ENCODE measurements around the gene TJAP1. TPM values are rescaled to one million over a fixed set of nuclear protein-coding genes. Genes with fewer than 3 reads are reported as not detected.

TJAP1 gene
- total RNA-seq, 6 experiments from 2014 or later = 27.0 to 34.3 (median 30.2) TPM

DNA sequence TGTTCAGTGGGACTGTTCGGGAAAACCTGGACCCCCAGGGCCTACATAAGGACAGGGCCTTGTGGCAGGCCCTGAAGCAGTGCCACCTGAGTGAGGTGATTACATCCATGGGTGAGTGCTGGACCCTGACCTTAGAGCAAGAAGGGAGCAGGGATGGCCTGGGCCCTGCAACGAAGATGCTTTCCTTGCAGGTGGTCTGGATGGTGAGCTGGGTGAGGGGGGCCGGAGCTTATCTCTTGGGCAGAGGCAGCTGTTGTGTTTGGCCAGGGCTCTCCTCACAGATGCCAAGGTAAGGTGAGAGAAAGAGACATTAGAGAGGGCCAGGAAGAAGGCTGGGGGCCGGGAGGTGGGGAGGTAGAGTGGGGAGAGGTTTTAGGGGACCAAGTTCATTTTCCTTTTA lies 28.5 kb upstream of the TJAP1 start:
- H3K4me1 Mint-ChIP-seq (ENCODE audit: low read depth) = peaks cover 2% of the 10 kb centered on the region; the same call in 1 of the 2 replicates

DNA sequence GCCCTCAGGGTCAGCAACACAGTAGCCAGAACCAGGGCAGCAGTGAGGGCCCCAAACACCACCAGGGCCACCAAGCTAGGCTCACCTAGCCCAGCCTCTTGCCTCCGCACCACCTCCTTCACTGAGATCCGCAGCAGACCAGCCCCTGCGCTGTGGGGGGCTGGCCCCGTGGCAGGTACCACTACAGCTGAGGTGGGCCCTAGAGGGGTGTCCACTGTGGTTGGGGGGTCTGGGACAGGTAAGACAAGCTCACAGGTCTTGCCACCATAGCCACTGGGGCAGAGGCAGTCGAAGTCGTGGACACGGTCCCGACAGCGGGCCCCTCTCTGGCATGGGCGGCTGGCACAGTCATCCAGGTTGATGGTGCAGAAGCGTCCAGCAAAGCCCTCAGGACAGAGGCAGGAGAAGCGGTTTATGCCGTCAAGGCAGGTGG lies 26.7 kb upstream of the TJAP1 start:
- H3K4me3 Mint-ChIP-seq = no peak overlapping the region
- H3K27me3 Mint-ChIP-seq (ENCODE audit: insufficient read depth) = peaks cover 1% of the 10 kb centered on the region
- no peaks in the 10 kb centered on the region for H3K9me3 Mint-ChIP-seq
- peaks cover 10% of the 10 kb centered on the region for H3K4me1 Mint-ChIP-seq (ENCODE audit: low read depth)
- no peaks in the 10 kb centered on the region for H3K36me3 Mint-ChIP-seq (ENCODE audit: low read depth)
- TF ChIP-seq, protein P1, sequence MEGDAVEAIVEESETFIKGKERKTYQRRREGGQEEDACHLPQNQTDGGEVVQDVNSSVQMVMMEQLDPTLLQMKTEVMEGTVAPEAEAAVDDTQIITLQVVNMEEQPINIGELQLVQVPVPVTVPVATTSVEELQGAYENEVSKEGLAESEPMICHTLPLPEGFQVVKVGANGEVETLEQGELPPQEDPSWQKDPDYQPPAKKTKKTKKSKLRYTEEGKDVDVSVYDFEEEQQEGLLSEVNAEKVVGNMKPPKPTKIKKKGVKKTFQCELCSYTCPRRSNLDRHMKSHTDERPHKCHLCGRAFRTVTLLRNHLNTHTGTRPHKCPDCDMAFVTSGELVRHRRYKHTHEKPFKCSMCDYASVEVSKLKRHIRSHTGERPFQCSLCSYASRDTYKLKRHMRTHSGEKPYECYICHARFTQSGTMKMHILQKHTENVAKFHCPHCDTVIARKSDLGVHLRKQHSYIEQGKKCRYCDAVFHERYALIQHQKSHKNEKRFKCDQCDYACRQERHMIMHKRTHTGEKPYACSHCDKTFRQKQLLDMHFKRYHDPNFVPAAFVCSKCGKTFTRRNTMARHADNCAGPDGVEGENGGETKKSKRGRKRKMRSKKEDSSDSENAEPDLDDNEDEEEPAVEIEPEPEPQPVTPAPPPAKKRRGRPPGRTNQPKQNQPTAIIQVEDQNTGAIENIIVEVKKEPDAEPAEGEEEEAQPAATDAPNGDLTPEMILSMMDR (IDR thresholded peaks at IDR 0.05) = no peak
- no peak for DNase-seq
- no peak overlapping the region for H3K27ac Mint-ChIP-seq

More for the DNA sequence above, 28.5 kb upstream of the TJAP1 start:
- H3K36me3 Mint-ChIP-seq (ENCODE audit: low read depth) = no peaks in the 10 kb centered on the region
- H3K4me3 Mint-ChIP-seq = no peak overlapping the region
- no peak overlapping the region for H3K27ac Mint-ChIP-seq
- H3K27me3 Mint-ChIP-seq (ENCODE audit: insufficient read depth) = no peaks in the 10 kb centered on the region
- H3K9me3 Mint-ChIP-seq = no peaks in the 10 kb centered on the region
- no peak for DNase-seq
- TF ChIP-seq, protein P1 (IDR thresholded peaks at IDR 0.05) = no peak

DNA sequence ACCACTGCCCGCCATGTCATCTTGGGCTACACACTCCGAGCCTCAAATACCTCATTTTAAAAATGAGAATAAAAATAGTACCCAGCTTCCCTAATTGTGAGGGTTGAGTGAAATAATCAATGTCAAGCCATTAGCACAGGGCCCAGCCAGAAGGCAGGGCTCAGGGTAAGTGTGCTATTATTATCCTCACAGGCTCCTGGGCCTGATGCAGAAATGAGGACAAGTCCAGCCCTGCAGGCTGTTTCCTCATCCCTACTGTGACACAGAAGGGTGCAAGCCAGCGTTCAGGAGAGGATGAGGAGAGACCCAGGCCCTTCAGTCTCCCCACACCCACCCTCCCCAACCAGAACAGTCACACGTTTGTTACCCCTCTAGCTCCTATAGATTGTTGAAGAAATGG lies 26.0 kb upstream of the TJAP1 start:
- Mint-ChIP-seq H3K27me3 (ENCODE audit: insufficient read depth) (peaks cover 6% of the 10 kb centered on the region), H3K36me3 (ENCODE audit: low read depth) (no peaks in the 10 kb centered on the region), H3K9me3 (no peaks in the 10 kb centered on the region), H3K27ac (no peak overlapping the region), H3K4me1 (ENCODE audit: low read depth) (peaks cover 14% of the 10 kb centered on the region), H3K4me3 (no peak overlapping the region)
- TF ChIP-seq, protein P1 (IDR thresholded peaks at IDR 0.05) = no peak
- no peak for DNase-seq

DNA sequence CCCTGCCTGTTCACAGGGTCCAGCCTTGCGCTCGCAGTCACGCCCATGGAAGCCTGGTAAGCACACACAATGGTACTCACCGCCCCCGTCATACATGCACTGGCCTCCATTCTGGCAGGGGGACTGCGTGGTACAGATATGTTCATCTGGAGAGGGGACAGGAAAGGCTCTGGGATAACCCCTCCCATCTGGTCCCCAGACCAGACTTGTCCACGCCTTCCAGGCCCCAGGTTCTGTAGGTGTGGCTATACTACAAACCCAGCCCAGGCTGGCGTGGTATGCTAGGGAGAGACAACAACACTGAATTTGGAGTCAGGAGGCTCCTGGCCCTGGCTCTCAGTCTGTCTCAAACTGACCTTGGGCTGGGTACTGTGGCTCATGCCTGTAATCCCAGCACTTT lies 25.4 kb upstream of the TJAP1 start:
- H3K27ac Mint-ChIP-seq = no peak overlapping the region
- DNase-seq = no peak
- TF ChIP-seq, protein P1 (IDR thresholded peaks at IDR 0.05) = no peak
- H3K4me1 Mint-ChIP-seq (ENCODE audit: low read depth) = peaks cover 14% of the 10 kb centered on the region
- H3K9me3 Mint-ChIP-seq = no peaks in the 10 kb centered on the region
- peaks cover 9% of the 10 kb centered on the region for H3K27me3 Mint-ChIP-seq (ENCODE audit: insufficient read depth)
- H3K4me3 Mint-ChIP-seq = no peak overlapping the region
- no peaks in the 10 kb centered on the region for H3K36me3 Mint-ChIP-seq (ENCODE audit: low read depth)

DNA sequence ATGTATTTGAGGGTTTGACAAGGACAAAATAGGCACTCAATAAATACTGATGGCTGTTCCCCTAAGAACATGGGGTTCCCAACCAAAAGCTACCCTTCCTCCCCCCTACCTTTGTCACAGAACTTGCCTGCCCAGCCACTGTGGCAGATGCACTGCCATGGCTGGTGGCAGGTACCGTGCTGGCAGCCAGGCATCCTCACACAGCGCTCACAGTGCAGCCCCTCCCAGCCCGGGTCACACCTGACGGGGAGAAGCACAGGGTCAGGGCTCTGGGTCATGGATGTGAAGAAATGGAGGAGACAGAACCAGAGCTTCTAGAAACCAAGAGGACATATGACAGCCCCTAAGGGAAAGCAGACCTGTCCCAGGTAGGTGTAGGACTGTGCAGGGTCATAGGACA lies 24.5 kb upstream of the TJAP1 start:
- no peak overlapping the region for H3K27ac Mint-ChIP-seq
- H3K4me3 Mint-ChIP-seq = no peak overlapping the region
- TF ChIP-seq, protein P1 (IDR thresholded peaks at IDR 0.05) = no peak
- H3K4me1 Mint-ChIP-seq (ENCODE audit: low read depth) = peaks cover 14% of the 10 kb centered on the region
- H3K27me3 Mint-ChIP-seq (ENCODE audit: insufficient read depth) = peaks cover 9% of the 10 kb centered on the region
- no peak for DNase-seq
- no peaks in the 10 kb centered on the region for H3K36me3 Mint-ChIP-seq (ENCODE audit: low read depth)
- no peaks in the 10 kb centered on the region for H3K9me3 Mint-ChIP-seq

DNA sequence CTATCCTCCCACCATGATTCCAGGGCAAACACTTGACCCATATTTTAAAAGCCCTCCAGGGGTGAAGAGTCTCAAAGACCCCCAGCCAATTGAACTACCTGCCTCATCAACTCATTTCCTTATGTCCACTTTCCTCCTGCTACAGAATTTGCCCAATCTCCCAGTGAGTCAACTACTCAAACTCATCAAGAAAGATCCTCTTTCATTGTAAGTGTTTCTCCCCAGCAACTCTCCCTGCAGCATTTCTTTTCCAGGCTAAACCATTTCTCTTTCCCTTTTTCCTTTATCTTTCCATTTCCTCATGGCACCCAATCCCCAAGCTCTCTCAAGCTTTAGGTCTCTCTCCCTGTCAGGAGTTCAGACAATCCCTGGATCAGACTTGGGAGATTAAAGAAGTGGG lies 23.5 kb upstream of the TJAP1 start:
- no peak for DNase-seq
- TF ChIP-seq, protein P1 (IDR thresholded peaks at IDR 0.05) = no peak
- Mint-ChIP-seq H3K36me3 (ENCODE audit: low read depth) (no peaks in the 10 kb centered on the region), H3K4me1 (ENCODE audit: low read depth) (peaks cover 14% of the 10 kb centered on the region), H3K27me3 (ENCODE audit: insufficient read depth) (peaks cover 9% of the 10 kb centered on the region), H3K4me3 (no peak overlapping the region), H3K9me3 (no peaks in the 10 kb centered on the region), H3K27ac (no peak overlapping the region)

All from HFFc6 (cell line).